HG03159 (cell line): Measurements from ENCODE around the gene KRT5.
"Not testable (repeated sequence)": the region's sequence is repeated elsewhere in the genome, so short reads cannot be mapped to it uniquely, and the experiment has no call there.

ENCODE experiments used
- ATAC-seq: cut with Tn5 transposase; IDR thresholded peaks from one replicate; pipeline ENCODE4 v1.9.1; 2021; ENCODE audit warnings: mild to moderate bottlenecking, moderate library complexity; ENCODE audit not compliant: unreplicated experiment

The KRT5 gene

DNA sequence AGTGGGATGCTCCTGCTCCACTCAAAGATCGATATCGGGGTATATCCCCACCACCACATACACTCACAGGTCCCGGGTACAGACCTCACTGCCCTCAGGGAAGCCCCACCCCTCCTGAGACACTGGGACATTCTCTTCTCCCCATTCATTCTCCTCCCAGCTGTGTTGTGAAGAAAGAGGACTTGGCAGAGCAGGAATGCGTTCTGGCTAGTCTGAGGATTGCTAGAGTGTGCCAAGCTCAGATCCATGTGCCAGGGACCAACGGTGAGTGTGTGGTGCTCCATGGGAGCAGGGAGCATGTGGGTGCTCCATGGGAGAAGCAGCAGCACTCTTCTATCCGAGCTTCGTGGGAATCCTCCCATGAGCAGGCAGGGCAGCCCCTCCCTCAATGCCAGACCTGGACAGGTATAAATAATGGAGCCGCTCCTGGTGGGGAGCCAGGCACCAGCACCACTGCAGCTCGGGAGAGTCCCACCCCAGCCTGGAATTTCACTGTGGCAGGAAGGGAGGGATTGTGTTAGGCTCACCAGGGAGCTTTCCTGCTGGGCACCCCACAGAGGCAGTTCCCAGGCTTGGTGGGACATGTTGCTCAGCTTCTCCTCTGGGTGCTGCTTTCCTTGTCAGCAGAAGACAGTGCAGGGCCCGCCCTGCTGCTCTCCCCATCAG is 2.3 kb upstream of the KRT5 start:
- ATAC-seq: no peak

DNA sequence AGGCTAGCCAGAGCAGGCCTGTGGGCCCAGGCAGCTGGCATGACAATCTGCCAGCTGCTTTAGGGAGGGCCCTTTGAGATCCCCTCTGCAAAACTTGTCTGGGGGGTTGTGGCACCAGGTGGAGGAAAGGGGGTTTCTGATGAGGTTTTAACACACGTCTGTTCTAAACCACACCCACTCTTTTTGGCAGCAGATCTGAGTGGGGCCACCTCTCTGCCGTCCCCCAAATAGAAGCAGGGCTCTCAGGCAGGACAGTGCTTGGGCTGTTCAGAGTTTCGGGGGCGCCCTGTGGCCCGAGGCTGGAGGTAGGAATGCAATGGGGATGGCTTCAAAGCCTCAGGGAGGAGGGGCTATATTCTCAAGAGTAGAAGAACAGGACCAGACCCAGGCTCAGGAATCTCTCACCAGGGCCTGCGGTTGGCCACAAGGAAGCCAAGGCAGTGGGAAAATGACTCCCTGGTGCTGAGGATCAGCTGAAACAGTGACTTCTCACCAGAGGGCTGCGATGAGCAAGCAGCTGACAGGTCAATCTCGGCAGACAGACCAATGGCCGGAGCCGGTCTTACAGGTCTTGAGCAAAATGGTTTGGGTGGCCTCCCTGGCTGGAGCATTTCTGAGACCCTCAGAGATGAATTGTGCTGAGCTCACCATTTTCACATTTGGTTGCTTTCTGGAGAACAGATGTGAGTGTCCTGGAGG is 1.5 kb upstream of the KRT5 start:
- no peak for ATAC-seq

DNA sequence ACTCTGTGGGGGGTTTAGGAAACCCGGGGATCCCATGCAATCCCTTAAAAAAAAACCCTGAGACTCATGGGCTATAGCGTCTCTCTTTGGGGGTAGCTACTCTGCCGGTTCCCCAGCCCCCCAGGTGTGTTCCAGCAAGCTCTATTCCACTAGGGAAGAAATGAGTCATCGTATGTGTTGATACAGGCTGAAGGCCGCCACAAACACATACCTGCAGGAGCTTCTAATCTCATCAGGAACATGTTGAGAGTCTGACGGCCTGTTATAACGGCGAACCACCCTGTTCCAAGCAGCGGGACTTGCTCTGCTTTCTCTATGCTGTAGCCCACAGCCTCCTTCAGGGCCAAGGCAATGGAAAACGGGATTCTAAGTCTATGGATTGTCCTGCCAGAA is 977 bp upstream of the KRT5 start:
- no peak for ATAC-seq

DNA sequence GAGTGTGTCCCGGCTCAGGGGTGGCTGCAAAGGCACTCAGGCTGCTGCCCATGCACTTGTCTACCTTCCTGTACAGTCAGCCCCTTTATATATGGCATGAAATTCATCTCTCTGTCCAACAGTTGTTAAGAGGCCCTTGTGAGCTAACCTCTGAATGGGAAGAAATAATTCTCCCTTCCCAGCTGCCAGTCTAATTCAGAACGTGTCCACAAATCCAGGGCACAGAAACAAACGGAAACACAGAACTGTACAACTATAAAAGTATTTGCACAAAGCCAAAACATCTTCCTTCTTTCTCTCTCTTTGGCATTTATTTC is 849 bp downstream of the KRT5 start:
- ATAC-seq: no peak

DNA sequence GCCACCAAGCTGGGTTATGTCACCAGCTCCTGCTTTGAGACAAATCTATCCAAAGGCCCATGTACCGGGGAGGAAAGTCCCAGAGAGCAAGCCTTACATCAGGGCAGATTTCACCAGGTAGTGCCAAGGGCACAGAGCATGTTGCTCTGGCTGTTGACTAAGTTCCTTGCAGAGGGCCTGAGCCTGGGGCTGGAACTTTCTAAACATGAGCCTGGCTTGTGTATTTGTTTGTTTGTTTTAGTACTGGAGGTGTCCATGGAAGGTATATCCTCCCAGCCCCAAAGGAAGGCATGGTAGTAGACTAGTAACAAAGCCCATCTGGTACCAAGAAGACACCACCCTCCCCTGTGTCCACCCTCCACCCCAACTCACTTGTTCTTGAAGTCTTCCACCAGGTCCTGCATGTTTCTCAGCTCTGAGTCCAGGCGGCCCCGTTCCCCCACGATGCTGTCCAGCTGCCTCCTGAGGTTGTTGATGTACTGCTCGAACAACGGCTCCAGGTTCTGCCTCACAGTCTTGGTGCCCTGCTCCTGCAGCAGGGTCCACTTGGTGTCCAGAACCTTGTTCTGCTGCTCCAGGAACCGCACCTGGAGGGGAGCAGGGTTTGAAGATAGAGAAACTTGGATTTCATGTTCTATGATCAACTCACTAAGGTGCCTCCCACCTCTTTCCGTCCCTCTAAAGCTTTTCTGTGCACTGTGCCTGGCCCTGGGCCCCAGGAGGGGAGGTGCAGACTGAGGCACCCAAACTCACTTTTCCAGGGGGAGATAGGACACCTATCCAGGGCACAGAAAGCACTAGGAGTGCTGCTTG is 1.4 kb downstream of the KRT5 start:
- no peak for ATAC-seq

DNA sequence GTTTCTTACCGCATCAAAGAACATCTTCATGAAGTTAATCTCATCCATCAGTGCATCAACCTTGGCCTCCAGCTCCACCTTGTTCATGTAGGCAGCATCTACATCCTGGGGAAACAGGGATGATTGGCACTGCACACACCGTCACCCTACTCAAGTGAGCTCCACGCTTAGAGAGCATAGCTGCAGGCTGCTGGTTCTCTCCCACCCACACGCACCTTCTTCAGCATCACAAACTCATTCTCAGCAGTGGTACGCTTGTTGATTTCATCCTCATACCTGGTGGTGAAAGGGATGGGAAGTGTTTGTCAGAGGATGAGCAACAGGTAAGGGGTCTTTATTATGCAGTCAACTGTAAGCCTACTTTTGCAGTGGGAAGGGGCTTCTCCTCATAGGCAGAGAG is 2.3 kb downstream of the KRT5 start:
- ATAC-seq: no peak

DNA sequence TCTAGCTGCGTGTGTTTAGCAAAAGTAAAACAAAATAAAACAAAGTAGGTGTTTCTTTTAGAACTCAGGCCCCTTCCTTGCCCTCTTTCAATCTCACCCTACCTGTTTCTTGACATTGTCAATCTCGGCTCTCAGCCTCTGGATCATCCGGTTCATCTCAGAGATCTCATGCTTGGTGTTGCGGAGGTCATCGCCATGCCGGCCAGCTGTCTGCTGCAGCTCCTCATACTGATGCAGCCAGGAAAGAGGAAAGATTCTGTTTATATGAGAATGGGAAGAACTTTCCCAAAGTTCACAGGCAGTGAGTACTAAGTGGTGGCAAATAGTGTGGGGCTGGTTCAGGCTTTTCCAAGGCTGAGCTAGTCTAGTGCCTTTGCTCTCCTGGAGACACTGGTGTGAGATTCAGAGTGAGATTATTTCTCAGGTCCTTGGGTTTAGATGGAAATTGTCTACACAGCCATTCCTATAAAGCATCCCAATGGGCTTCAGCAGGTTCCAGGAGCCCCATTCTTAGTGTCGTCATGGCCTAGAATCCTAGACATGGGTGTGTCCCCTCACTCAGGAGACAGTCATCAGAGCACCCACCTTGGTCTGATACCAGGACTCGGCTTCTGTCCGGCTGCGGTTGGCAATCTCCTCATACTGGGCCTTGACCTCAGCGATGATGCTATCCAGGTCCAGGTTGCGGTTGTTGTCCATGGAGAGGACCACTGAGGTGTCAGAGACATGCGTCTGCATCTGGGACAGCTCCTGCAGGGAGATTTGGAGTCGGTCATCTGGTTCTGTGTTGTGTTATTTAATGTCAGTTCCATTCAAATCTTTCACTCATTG is 3.0 kb downstream of the KRT5 start:
- no peak for ATAC-seq

DNA sequence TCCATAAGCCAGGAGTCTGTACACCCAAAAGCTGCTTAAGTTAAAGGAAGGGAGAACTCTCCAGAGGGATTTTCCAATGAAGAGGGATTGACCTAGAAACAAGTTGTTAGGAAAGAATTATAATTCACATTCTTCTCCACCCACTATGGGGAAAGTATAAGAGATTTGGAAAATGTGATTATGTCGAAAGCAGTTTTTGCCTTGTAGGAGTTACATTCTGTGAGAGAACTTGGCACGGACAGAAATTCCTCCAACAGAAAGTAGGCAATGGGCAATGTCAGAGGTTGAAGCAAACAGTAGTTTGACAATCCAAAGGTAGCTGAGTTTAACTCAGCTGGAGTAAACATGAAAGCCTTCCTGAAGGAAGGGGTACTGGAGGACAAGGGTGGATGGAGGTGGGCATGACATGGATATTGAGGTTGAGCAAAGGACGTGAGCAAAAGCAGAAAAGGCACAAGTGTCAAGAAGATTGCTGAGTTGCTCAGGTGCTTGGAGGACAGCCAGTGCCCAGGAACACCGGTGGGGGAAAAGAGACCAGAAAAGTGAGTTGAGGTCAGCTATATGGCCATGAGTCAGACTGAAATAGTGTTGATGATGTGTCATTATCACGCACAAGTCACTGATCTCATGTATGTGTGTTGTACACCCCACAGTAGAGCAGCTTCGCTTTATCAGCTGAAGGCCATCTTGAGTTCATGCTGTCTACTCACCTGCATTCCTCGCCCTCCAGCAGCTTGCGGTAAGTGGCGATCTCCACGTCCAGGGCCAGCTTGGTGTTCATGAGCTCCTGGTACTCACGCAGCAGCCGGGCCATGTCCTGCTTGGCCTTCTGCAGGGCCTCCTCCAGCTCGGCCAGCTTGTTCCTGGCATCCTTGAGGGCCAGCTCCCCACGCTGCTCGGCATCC is 4.0 kb downstream of the KRT5 start:
- no peak for ATAC-seq

DNA sequence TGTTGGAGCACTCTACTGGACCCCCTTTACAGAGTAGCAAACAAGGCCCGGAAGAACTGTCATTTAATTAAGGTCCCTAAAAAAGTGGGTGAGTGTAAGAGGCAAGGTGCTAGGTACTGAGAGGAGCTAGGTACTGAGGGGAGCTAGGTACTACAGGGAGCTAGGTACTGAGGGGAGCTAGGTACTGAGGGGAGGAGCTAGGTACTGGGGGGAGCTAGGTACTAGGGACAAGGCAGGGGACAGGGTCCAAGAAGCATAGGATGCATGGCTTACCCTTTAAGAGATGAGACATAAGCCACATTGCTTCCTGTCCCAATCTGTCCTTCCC is 4.9 kb downstream of the KRT5 start:
- no peak for ATAC-seq

DNA sequence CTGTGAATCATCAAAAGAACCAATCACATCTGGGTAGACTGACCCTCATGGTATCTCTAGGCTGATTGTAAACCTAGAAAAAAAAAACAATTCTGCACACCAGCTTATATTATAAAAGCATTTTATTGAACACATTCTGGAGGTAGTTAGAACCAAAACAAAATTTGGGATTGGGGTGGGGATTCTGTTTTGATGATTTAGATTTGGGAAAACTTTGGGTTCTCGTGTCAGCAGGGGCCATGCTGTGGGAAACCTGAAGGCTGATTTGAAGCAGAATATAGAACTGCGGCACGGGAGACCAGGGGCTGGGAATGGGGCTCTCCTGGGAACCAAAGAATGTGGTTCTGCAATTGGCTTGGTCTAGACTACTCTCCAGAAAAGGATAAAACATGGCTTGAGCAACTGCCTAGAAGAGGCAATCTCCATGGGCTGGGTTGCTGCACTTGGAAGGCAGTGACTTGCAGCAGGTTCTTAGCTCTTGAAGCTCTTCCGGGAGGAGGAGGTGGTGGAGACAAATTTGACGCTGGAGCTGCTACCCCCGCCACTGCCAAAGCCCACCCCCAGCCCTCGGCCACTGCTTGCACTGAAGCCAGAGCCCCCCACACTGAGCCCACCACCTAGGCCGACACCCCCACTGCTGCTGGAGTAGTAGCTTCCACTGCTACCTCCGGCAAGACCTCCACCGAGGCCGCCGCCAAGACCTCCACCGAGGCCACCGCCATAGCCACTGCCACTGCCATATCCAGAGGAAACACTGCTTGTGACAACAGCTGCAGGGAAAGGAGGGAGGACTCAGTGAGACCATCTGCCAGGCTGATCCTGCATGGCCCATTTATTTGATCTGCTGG is 5.5 kb downstream of the KRT5 start:
- ATAC-seq: no peak

DNA sequence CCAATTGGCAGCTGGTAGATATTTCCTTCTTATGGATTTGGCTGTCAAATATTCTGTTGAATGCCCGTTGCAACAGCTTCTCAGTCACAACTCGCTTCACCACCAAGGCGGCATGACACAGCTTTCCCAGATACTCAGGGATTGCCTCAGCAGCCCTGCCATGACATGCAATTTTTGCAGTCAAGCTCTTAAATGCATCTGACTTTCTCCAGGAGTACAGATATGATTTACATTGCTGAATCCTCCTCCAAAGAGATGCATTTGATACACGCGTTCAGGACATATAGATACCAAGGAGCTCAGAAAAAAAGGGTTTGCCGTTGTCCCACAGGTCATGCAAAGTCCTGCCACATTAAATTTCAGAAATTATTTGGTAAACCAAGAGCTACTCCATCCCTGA is 6.5 kb downstream of the KRT5 start:
- no peak for ATAC-seq

DNA sequence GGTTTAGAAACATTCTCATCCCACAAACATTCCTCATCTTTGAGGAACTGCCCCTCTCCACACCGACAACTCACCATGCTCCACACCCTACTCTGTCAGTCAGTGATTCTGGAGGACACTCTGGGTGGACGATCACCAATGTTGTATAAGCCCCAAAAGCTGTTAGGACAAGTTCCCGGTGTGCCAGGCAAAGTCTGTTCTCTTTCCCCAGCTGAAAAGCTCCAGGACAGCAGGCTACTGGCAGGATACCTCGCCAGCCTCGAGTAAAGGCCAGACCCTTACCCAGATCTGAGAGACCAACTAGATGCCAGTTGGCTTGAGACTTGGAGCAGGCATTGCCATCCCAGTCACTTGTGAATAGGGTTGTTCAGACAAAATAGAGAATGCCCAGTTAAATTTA is 12.0 kb downstream of the KRT5 start:
- no peak for ATAC-seq

DNA sequence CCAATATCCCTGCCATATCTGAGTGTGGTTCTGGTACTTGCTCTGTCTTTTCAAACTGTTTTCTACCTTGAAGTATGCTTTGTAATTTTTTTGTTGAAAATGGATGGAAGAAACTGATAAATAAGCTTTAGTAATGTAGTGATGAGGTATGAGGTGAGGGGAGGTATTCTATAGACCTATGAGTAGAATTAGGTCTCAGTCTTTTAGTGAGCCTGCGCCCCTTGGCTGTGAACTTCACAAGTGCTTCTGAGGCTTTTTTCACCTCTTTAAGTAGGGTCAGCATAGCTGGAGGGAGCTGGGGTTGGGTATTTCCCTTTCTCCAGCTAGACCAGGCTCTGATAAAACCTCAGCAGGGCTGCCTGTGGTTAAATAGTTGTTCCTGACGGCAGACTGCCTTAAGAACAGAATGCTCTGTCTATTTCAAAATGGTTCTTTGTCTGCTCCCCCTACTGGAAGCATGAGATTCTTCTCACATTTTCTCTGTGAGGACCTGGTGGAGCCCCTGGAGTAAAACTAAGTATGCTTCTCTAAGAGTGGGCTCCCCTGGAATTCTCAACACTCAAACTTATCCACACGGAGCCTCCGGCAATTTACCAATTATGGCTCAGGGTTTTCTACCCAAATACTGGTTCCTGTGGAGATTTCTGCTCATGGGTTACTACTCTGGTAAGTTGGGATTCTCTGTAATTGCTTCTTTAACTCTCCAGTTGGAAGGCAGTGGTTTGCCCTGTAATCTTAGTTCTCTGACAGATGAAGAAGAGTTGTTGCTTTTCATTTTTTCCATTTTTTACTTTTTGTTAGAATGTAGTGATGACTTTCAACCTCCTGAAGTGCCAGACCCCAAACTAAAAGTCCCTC is 13.1 kb downstream of the KRT5 start:
- ATAC-seq: no peak

DNA sequence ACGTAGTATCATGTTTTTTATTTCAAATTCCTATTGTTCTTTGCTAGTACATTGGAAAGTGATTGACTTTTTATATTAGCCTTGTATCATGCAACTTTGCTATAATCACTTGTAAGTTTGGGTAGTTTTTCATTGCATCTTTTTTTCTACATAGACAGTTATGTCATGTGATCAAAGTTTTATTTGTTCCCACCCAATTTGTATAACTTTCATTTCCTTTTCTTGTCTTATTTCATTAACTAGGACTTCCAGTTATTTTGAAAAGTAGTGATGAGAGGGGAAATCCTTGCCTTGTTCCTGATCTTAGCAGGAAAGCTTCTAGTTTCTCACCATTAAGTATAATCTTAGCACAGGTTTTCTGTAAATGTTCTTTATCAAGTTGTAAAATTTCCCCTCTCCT is 17.3 kb downstream of the KRT5 start:
- no peak for ATAC-seq

DNA sequence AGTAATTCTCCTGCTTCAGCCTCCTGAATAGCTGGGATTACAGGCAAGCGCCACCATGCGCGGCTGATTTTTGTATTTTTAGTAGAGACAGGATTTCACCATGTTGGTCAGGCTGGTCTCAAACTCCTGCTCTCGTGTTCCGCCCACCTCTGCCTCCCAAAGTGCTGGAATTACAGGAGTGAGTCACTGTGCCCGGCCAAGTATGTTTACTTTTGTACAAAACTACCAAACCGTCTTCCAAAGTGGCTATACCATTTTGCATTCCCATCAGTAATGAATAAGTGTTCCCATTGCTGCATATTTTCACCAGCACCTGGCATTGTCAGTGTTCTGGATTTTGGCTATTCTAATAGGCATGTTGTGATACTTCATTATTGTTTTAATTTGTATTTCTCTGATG is 18.7 kb downstream of the KRT5 start:
- ATAC-seq: no peak

DNA sequence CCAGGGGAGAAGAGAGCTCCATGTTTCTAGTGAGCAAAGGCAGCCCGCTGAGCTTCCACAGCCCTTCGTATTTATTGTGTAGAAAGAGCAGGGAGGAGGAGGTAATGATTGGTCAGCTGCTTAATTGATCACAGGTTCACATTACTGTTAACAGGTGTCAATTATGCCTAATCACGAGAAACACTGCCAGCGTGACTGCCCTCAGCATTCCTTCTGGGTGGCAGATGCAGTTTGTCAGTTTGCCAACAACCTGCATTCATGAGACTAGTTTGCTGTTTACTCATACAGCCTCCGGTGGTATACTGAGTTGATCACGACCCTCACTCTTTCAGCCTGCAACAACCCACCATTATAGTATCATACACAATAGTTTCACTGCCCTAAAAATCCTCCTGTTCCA is 19.6 kb downstream of the KRT5 start:
- not testable (repeated sequence) for ATAC-seq

DNA sequence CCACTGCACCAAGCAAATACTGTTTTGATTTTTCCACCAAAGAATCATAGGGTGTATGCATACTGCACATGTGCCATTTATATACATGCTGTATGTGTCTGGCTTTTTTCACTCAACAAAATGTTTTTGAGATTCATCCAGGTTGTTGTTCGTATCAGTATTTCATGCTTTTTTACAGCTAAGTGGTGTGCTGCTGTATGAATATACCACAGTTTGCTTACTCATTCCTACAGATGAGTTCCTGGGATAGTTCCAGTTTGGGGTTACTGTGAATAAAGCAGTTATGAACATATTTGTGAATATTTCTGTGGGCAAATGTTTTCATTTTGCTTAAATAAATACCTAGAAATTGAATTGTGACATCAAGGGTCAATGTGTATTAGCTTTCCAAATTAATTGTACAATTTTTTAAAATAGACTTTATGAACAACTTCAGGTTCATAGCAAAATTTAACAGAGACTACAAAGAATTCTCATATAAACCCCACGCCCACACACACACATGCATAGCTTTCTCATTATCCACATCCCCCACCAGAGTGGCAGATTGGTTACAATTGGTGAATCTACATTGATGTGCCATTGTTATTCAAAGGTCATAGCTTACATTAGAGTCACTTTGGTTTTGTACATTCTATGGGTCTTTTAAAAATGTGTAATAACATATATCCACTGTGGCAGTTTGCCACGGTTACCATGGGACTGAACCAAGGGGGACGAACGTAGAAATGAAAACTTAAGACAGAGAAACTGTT is 20.2 kb downstream of the KRT5 start:
- no peak for ATAC-seq

DNA sequence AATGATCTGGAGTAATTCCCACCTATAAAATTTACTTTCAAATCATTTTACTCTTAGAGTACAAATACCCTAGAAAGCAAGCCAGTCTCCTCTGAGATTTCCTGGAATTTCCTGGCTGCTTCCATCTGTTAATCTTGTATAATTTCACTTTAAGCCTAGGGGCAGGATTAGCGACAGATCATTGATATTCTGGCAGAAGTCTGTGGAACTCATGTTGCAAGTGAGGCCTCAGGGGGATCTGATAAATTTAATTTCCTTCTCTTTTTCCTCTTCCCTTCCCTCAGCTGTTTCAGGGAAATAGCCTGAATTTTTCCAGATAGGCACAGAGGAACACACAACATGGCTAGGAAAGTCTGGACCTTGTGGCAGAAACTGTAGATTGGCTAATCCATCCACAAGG is 21.2 kb downstream of the KRT5 start:
- no peak for ATAC-seq
